ENCODE data around the gene SLC22A13. TPM values are rescaled to one million over a fixed set of nuclear protein-coding genes. Genes with fewer than 3 reads are reported as not detected.

The SLC22A13 gene
- polyA plus RNA-seq (0.16 TPM in 1 of 2 replicates, not detected in the other), polyA minus RNA-seq (0.49 and 0.58 TPM in 2 replicates)

- Histone ChIP-seq H3K36me3 (ENCODE audit: insufficient read depth, low read length) (no peaks in the 10 kb centered on the region), H3K9me3 (ENCODE audit: low read length) (no peaks in the 10 kb centered on the region), H3K27me3 (ENCODE audit: insufficient read depth, low read depth, low read length) (no peaks in the 10 kb centered on the region), H3K4me3 (ENCODE audit: low read length) (no peak within 1 kb of the TSS), H3K4me2 (ENCODE audit: low read length) (no peak within 1 kb of the TSS), H3K79me2 (replicated peaks; ENCODE audit: insufficient read depth, low read length) (no peaks in the 10 kb centered on the region), H3F3A (ENCODE audit: insufficient read depth, low read length, poor library complexity, severe bottlenecking) (no peaks in the 10 kb centered on the region), H3K27ac (ENCODE audit: low read length) (no peak within 1 kb of the TSS), H4K20me1 (ENCODE audit: insufficient read depth) (no peaks in the 10 kb centered on the region), H3K9ac (ENCODE audit: low read length) (no peak within 1 kb of the TSS), H3K9me2 (ENCODE audit: insufficient read depth, low read length) (no peaks in the 10 kb centered on the region), H2AFZ (ENCODE audit: low read depth, low read length) (no peak within 1 kb of the TSS)
- TF ChIP-seq TAF1 (IDR thresholded peaks at IDR 0.05; ENCODE audit: low read depth): no peak
- no peak for TF ChIP-seq POLR2AphosphoS5 (IDR thresholded peaks at IDR 0.05)
- TF ChIP-seq RAD21 (conservative IDR thresholded peaks at IDR 0.05): no peak
- TF ChIP-seq CTCF (IDR thresholded peaks at IDR 0.05; ENCODE audit: poor library complexity, severe bottlenecking): no peak
- no peak for TF ChIP-seq MXI1 (conservative IDR thresholded peaks at IDR 0.05; ENCODE audit: poor library complexity, severe bottlenecking)
- no peak for TF ChIP-seq REST (IDR thresholded peaks at IDR 0.05; ENCODE audit: borderline replicate concordance)
- no peak for TF ChIP-seq EZH2 (IDR thresholded peaks at IDR 0.05; ENCODE audit: borderline replicate concordance, insufficient read depth, low read length, poor library complexity, severe bottlenecking)
- TF ChIP-seq EP300 (conservative IDR thresholded peaks at IDR 0.05; ENCODE audit: poor library complexity, severe bottlenecking): no peak
- no peak for TF ChIP-seq SMC3 (conservative IDR thresholded peaks at IDR 0.05; ENCODE audit: poor library complexity)
Observed at GRCh38 chr3:38265604-38266307, at the start of gene SLC22A13. Gene SLC22A13 (plus strand): TSS chr3:38265812. CDS start chr3:38265861, 49 bp downstream.

- Histone ChIP-seq H4K20me1 (ENCODE audit: insufficient read depth) (no peaks in the 10 kb centered on the region), H3K36me3 (ENCODE audit: insufficient read depth, low read length) (no peaks in the 10 kb centered on the region), H3F3A (ENCODE audit: insufficient read depth, low read length, poor library complexity, severe bottlenecking) (no peaks in the 10 kb centered on the region), H3K27ac (ENCODE audit: low read length) (no peak overlapping the region), H2AFZ (ENCODE audit: low read depth, low read length) (no peak overlapping the region), H3K4me2 (ENCODE audit: low read length) (no peak overlapping the region), H3K79me2 (replicated peaks; ENCODE audit: insufficient read depth, low read length) (no peaks in the 10 kb centered on the region), H3K9me2 (ENCODE audit: insufficient read depth, low read length) (no peaks in the 10 kb centered on the region), H3K4me3 (ENCODE audit: low read length) (no peak overlapping the region), H3K9ac (ENCODE audit: low read length) (no peak overlapping the region), H3K27me3 (ENCODE audit: insufficient read depth, low read depth, low read length) (no peaks in the 10 kb centered on the region), H3K9me3 (ENCODE audit: low read length) (no peaks in the 10 kb centered on the region)
- TF ChIP-seq REST (IDR thresholded peaks at IDR 0.05; ENCODE audit: borderline replicate concordance): no peak
- no peak for TF ChIP-seq POLR2AphosphoS5 (IDR thresholded peaks at IDR 0.05)
- no peak for TF ChIP-seq RAD21 (conservative IDR thresholded peaks at IDR 0.05)
- TF ChIP-seq CTCF (IDR thresholded peaks at IDR 0.05; ENCODE audit: poor library complexity, severe bottlenecking): no peak
- TF ChIP-seq EP300 (conservative IDR thresholded peaks at IDR 0.05; ENCODE audit: poor library complexity, severe bottlenecking): no peak
- no peak for TF ChIP-seq TAF1 (IDR thresholded peaks at IDR 0.05; ENCODE audit: low read depth)
- TF ChIP-seq EZH2 (IDR thresholded peaks at IDR 0.05; ENCODE audit: borderline replicate concordance, insufficient read depth, low read length, poor library complexity, severe bottlenecking): no peak
- TF ChIP-seq SMC3 (conservative IDR thresholded peaks at IDR 0.05; ENCODE audit: poor library complexity): no peak
- no peak for TF ChIP-seq MXI1 (conservative IDR thresholded peaks at IDR 0.05; ENCODE audit: poor library complexity, severe bottlenecking)
Observed at GRCh38 chr3:38219609-38220197, 45.9 kb upstream of the SLC22A13 start.

Data from neural cell (in vitro differentiated cells).